A549 (cell line): ENCODE results near the gene MORF4L1. TPM values are rescaled to one million over a fixed set of nuclear protein-coding genes. Genes with fewer than 3 reads are reported as not detected.

Experiments used
- ATAC-seq, 2 experiments: fragments of 200-7000 bp in 1 of 2; fragments of >200 bp in 1 of 2; cut with Nextera tagmentation in 1 of 2; cut with Tn5 transposase in 1 of 2; 3 replicates each; pipeline versions ENCODE4 v1.8.0 to v1.9.1; 2018 to 2020; ENCODE audit warnings: mild to moderate bottlenecking in 1 of 2, moderate library complexity in 1 of 2
- CTCF ChIA-PET: fragments of 300-600 bp; sonication (Branson Sonifier 250); formaldehyde crosslinking; extraction: SDS; loops from one replicate; lab custom pipeline; 2021; ENCODE audit warnings: antibody characterized with exemption, inconsistent platforms; lab: Yijun Ruan, JAX
- POLR2A ChIA-PET: fragments of 350-600 bp; formaldehyde crosslinking; extraction: SDS; loops from one replicate; lab custom pipeline; 2021; ENCODE audit warnings: antibody characterized with exemption, inconsistent platforms; lab: Yijun Ruan, JAX
- DNase-seq, 2 experiments: peaks; one replicate each; pipeline versions ENCODE4 v3.0.0 to v3.0.0-alpha.2; 2011 to 2016; ENCODE audit warnings: low read depth in 1 of 2, low spot score in 1 of 2
- FAIRE-seq: peaks from 2 replicates; lab custom pipeline; 2011; peaks lifted over from hg19 to GRCh38; lab: Jason Lieb, UNC
- H3K27ac ChIP-seq, 2 experiments: fragments of >200 bp; sonication (Bioruptor Twin); formaldehyde crosslinking; 3 replicates each; pipeline ENCODE4 v1.5.1; 2016 to 2017
- H3K4me1 ChIP-seq: fragments of >200 bp; sonication (Bioruptor Twin); formaldehyde crosslinking; 3 replicates; pipeline ENCODE4 v1.6.1; 2016
- H3K4me2 ChIP-seq: fragments of >200 bp; sonication (Bioruptor Twin); formaldehyde crosslinking; 3 replicates; pipeline ENCODE4 v1.6.1; 2016
- H3K4me3 ChIP-seq: fragments of >200 bp; sonication (Bioruptor Twin); formaldehyde crosslinking; 3 replicates; pipeline ENCODE4 v1.5.1; 2016
- H3K9me3 ChIP-seq: fragments of >200 bp; sonication (Bioruptor Twin); formaldehyde crosslinking; 3 replicates; pipeline ENCODE4 v1.6.1; 2016
- ESRRA ChIP-seq: fragments of 150-350 bp; IDR thresholded peaks from 2 replicates; pipeline ENCODE4 v1.6.1; 2014; ENCODE audit warnings: mild to moderate bottlenecking, low read length, borderline replicate concordance
- JUNB ChIP-seq: fragments of >200 bp; sonication (Bioruptor Twin); formaldehyde crosslinking; IDR thresholded peaks from 2 replicates; pipeline ENCODE4 v1.6.1; 2016
- MAFK ChIP-seq: fragments of 450-650 bp; IDR thresholded peaks from 2 replicates; pipeline ENCODE4 v1.6.1; 2014; ENCODE audit not compliant: partially characterized antibody
- MAZ ChIP-seq: fragments of 150-350 bp; IDR thresholded peaks from 2 replicates; pipeline ENCODE4 v1.6.1; 2014; ENCODE audit warnings: antibody characterized with exemption, low read depth, low read length, borderline replicate concordance
- POLR2A ChIP-seq: IDR thresholded peaks from 2 replicates; pipeline ENCODE4 v1.6.1; 2012; ENCODE audit warnings: mild to moderate bottlenecking, low read length
- RAD21 ChIP-seq, 2 experiments: fragments of >200 bp in 1 of 2; sonication (Bioruptor Twin) in 1 of 2; formaldehyde crosslinking in 1 of 2; IDR thresholded peaks in 1 of 2; conservative IDR thresholded peaks in 1 of 2; 2 replicates in 1 of 2; 3 replicates in 1 of 2; pipeline ENCODE4 v1.6.1; 2012 to 2018; ENCODE audit warnings: inconsistent platforms in 1 of 2
- RARB ChIP-seq: fragments of 250-450 bp; sonication (Bioruptor Pico); IDR thresholded peaks from 2 replicates; pipeline ENCODE4 v1.8.0; 2021; ENCODE audit warnings: mild to moderate bottlenecking, moderate library complexity
- RCOR1 ChIP-seq: fragments of 150-350 bp; IDR thresholded peaks from 2 replicates; pipeline ENCODE4 v1.6.1; 2014; ENCODE audit warnings: antibody characterized with exemption, low read length, low read depth
- SMC3 ChIP-seq: fragments of >200 bp; sonication (Bioruptor Twin); formaldehyde crosslinking; IDR thresholded peaks from 3 replicates; pipeline ENCODE4 v1.6.1; 2018; ENCODE audit warnings: inconsistent platforms
- TP53 ChIP-seq: fragments of 250-450 bp; sonication (Bioruptor Pico); IDR thresholded peaks from 2 replicates; pipeline ENCODE4 v1.5.0; 2021; ENCODE audit warnings: mild to moderate bottlenecking, moderate library complexity
- ZC3H11A ChIP-seq: fragments of 450-650 bp; IDR thresholded peaks from 2 replicates; pipeline ENCODE4 v1.6.1; 2014; ENCODE audit warnings: antibody characterized with exemption, mild to moderate bottlenecking
- ZSCAN20 ChIP-seq: fragments of 250-450 bp; sonication (Bioruptor Pico); IDR thresholded peaks from 2 replicates; pipeline ENCODE4 v1.8.0; 2022; ENCODE audit warnings: mild to moderate bottlenecking, moderate library complexity
- WGBS: methylation state at CpG from one replicate; pipeline ENCODE4 v1.1.6; 2017; ENCODE audit errors: missing lambda C conversion rate; 5-methylcytosine and 5-hydroxymethylcytosine counted together
- polyA plus RNA-seq, 4 experiments: library from polyadenylated mRNA; depleted of rRNA in 3 of 4; stranded (reverse); fragments of >200 nt; fragmentation: RNase III in 1 of 4; extraction: RNeasy Plus Mini Kit Qiagen cat#74134 plus additional on column Dnase treatment in 1 of 4; gene quantifications; 2 replicates in 3 of 4; 3 replicates in 1 of 4; pipeline ENCODE4 v1.2.3, GENCODE V29; 2011 to 2017
- TF ChIP-seq, protein P1 (sequence below): fragments of 200-600 bp; sonication (generic); IDR thresholded peaks from 2 replicates; pipeline ENCODE4 v1.6.1; 2016; ENCODE audit warnings: antibody characterized with exemption, mild to moderate bottlenecking, moderate library complexity
- TF ChIP-seq, protein P2 (sequence below): fragments of >200 bp; sonication (Bioruptor Twin); formaldehyde crosslinking; IDR thresholded peaks from 3 replicates; pipeline ENCODE4 v1.5.1; 2016
- TF ChIP-seq, protein P3 (sequence below): fragments of >200 bp; sonication (Bioruptor Twin); formaldehyde crosslinking; IDR thresholded peaks from 2 replicates; pipeline ENCODE4 v1.6.1; 2016
- TF ChIP-seq, protein P4 (sequence below): fragments of 250-450 bp; sonication (Bioruptor Pico); IDR thresholded peaks from 2 replicates; pipeline ENCODE4 v1.5.0; 2020; ENCODE audit warnings: low read depth, mild to moderate bottlenecking, moderate library complexity

Gene MORF4L1
- polyA plus RNA-seq, 2 of the 4 experiments (the other 2 are of a cell fraction): 498 to 927 TPM

DNA sequence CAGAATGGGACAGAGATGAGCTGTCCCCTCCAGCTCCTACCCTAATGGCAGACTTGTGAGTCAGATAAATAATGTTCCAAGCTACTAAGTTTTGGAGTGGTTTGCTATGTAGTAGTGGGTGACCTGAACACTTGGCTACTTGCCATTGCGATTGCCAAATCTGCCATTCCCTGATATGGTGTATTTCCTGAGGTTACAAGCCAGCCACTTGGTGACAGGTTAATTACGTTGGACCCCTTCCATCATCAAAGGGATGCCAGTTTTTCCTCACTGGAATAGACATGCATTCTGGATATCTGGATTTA, 33.6 kb downstream of the MORF4L1 start (continued):
- TF ChIP-seq, protein P1, sequence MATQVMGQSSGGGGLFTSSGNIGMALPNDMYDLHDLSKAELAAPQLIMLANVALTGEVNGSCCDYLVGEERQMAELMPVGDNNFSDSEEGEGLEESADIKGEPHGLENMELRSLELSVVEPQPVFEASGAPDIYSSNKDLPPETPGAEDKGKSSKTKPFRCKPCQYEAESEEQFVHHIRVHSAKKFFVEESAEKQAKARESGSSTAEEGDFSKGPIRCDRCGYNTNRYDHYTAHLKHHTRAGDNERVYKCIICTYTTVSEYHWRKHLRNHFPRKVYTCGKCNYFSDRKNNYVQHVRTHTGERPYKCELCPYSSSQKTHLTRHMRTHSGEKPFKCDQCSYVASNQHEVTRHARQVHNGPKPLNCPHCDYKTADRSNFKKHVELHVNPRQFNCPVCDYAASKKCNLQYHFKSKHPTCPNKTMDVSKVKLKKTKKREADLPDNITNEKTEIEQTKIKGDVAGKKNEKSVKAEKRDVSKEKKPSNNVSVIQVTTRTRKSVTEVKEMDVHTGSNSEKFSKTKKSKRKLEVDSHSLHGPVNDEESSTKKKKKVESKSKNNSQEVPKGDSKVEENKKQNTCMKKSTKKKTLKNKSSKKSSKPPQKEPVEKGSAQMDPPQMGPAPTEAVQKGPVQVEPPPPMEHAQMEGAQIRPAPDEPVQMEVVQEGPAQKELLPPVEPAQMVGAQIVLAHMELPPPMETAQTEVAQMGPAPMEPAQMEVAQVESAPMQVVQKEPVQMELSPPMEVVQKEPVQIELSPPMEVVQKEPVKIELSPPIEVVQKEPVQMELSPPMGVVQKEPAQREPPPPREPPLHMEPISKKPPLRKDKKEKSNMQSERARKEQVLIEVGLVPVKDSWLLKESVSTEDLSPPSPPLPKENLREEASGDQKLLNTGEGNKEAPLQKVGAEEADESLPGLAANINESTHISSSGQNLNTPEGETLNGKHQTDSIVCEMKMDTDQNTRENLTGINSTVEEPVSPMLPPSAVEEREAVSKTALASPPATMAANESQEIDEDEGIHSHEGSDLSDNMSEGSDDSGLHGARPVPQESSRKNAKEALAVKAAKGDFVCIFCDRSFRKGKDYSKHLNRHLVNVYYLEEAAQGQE: no peak
- no peak for TF ChIP-seq MAZ
- no peak for TF ChIP-seq RARB (CRISPR knock-in tag)
- peak; percentile 16; the same call in 1 of the 2 replicates for TF ChIP-seq JUNB
- no peak for TF ChIP-seq ZSCAN20
- TF ChIP-seq ESRRA: no peak
- TF ChIP-seq, protein P2, sequence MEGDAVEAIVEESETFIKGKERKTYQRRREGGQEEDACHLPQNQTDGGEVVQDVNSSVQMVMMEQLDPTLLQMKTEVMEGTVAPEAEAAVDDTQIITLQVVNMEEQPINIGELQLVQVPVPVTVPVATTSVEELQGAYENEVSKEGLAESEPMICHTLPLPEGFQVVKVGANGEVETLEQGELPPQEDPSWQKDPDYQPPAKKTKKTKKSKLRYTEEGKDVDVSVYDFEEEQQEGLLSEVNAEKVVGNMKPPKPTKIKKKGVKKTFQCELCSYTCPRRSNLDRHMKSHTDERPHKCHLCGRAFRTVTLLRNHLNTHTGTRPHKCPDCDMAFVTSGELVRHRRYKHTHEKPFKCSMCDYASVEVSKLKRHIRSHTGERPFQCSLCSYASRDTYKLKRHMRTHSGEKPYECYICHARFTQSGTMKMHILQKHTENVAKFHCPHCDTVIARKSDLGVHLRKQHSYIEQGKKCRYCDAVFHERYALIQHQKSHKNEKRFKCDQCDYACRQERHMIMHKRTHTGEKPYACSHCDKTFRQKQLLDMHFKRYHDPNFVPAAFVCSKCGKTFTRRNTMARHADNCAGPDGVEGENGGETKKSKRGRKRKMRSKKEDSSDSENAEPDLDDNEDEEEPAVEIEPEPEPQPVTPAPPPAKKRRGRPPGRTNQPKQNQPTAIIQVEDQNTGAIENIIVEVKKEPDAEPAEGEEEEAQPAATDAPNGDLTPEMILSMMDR: no peak
- TF ChIP-seq, protein P3, sequence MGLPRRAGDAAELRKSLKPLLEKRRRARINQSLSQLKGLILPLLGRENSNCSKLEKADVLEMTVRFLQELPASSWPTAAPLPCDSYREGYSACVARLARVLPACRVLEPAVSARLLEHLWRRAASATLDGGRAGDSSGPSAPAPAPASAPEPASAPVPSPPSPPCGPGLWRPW: no peak; the same call in 1 of the 2 replicates
- TF ChIP-seq MAFK: no peak
- no peak for TF ChIP-seq TP53 (CRISPR knock-in tag)

DNA sequence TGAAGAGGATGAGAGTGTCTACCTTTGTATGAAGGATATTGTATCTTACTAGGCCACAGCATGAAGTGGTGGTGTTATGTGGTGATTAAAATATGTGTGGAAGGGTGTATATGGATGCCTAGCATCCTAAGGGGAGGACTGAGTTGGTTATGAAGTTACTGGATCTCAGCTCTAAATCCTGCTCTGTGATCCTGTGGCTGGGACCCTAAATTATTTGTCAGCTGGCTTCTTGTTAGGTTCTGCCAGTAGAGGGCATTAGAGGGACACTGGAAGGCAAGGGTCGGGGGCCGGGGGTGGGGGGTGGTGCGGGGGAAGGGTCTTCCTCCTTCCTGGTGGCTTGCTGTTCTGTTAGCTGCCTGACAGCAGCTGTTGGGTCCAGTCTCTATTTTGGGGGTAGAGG, 34.9 kb downstream of the MORF4L1 start:
- no peak overlapping the region for H3K27ac ChIP-seq
- WGBS: 75% methylated on average over 3 of the region's 3 CpGs
- ATAC-seq: peak in 1 of 2 experiments; percentile 4; a peak in 3 of 6 replicates
- no peak overlapping the region for H3K4me2 ChIP-seq
- peaks cover 22% of the 10 kb centered on the region for H3K4me1 ChIP-seq
- DNase-seq: no peak
- CTCF ChIA-PET: interaction anchor here (1.0 to 9.5 kb wide), 13 partner anchors 9 to 275 kb away, joined by 3 to 150 read pairs (median 16); no protein-coding TSS in a partner anchor
- POLR2A ChIA-PET: no interaction called here
- no peak overlapping the region for H3K4me3 ChIP-seq
- H3K9me3 ChIP-seq: no peaks in the 10 kb centered on the region
- no peak for FAIRE-seq
- TF ChIP-seq RAD21 (conservative IDR thresholded peaks at IDR 0.05 in 1 of 2, IDR thresholded peaks at IDR 0.05 in 1 of 2): peak; percentile 40 to 45; a peak in 4 of 5 replicates
- no peak for TF ChIP-seq POLR2A
- TF ChIP-seq, protein P2: peak; percentile 43; the same call in 2 of the 3 replicates
- no peak for TF ChIP-seq RCOR1
- no peak for TF ChIP-seq ZC3H11A
- peak; percentile 21; the same call in 2 of the 3 replicates for TF ChIP-seq SMC3
- TF ChIP-seq, protein P4, sequence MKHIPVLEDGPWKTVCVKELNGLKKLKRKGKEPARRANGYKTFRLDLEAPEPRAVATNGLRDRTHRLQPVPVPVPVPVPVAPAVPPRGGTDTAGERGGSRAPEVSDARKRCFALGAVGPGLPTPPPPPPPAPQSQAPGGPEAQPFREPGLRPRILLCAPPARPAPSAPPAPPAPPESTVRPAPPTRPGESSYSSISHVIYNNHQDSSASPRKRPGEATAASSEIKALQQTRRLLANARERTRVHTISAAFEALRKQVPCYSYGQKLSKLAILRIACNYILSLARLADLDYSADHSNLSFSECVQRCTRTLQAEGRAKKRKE (CRISPR knock-in tag): no peak
